ENCODE results near the gene C19orf53.

Gene C19orf53

GRCh38 chr19:13796301-13797057 lies 22.2 kb downstream of the C19orf53 start:
- no peak for FAIRE-seq

- no peak for FAIRE-seq
Measured at GRCh38 chr19:13797058-13797440, 22.8 kb downstream of the C19orf53 start.

- FAIRE-seq: no peak
Measured at GRCh38 chr19:13797870-13798269, 23.6 kb downstream of the C19orf53 start.

- no peak for FAIRE-seq
Measured at GRCh38 chr19:13799669-13800068, 25.4 kb downstream of the C19orf53 start.

GRCh38 chr19:13803038-13803437 lies 28.8 kb downstream of the C19orf53 start:
- no peak for FAIRE-seq

GRCh38 chr19:13804830-13805683 lies 30.8 kb downstream of the C19orf53 start:
- FAIRE-seq: no peak

GRCh38 chr19:13806728-13807127 lies 32.5 kb downstream of the C19orf53 start:
- no peak for FAIRE-seq

GRCh38 chr19:13807421-13808021 lies 33.3 kb downstream of the C19orf53 start:
- no peak for FAIRE-seq

- no peak for FAIRE-seq
Measured at GRCh38 chr19:13808856-13809255, 34.6 kb downstream of the C19orf53 start.

GRCh38 chr19:13812544-13812943 lies 38.3 kb downstream of the C19orf53 start:
- no peak for FAIRE-seq

- no peak for FAIRE-seq
Measured at GRCh38 chr19:13813147-13813546, 38.9 kb downstream of the C19orf53 start.

- FAIRE-seq: no peak
Measured at GRCh38 chr19:13814550-13814949, 40.3 kb downstream of the C19orf53 start.

- FAIRE-seq: no peak
Measured at GRCh38 chr19:13817018-13817614, 42.9 kb downstream of the C19orf53 start.

- FAIRE-seq: no peak
Measured at GRCh38 chr19:13817615-13818371, 43.5 kb downstream of the C19orf53 start.

- FAIRE-seq: no peak
Measured at GRCh38 chr19:13819238-13819637, 45.0 kb downstream of the C19orf53 start.

GRCh38 chr19:13821292-13821691 lies 47.0 kb downstream of the C19orf53 start:
- FAIRE-seq: no peak

- FAIRE-seq: no peak
Measured at GRCh38 chr19:13823256-13823655, 49.0 kb downstream of the C19orf53 start.

GRCh38 chr19:13823901-13824300 lies 49.6 kb downstream of the C19orf53 start:
- FAIRE-seq: no peak

GRCh38 chr19:13824703-13825102 lies 50.4 kb downstream of the C19orf53 start:
- no peak for FAIRE-seq

GRCh38 chr19:13825489-13826441 lies 51.5 kb downstream of the C19orf53 start:
- FAIRE-seq: no peak

GRCh38 chr19:13826652-13827235 lies 52.5 kb downstream of the C19orf53 start:
- no peak for FAIRE-seq
